ENCODE data around the gene RIN3. TPM values are rescaled to one million over a fixed set of nuclear protein-coding genes. Genes with fewer than 3 reads are reported as not detected.

The RIN3 gene
- total RNA-seq, 1 donor from 2014 or later: 2.9 TPM

GRCh38 chr14:92655419-92656201 lies 142.0 kb downstream of the RIN3 start:
- no peak for TF ChIP-seq CTCF (IDR thresholded peaks at IDR 0.05; ENCODE audit: insufficient read depth, low read length, severe bottlenecking)
- Histone ChIP-seq H3K27me3 (ENCODE audit: control insufficient read depth, insufficient read depth, low read length) (no peaks in the 10 kb centered on the region), H3K36me3 (ENCODE audit: control insufficient read depth, insufficient read depth, low read length) (peaks cover 1% of the 10 kb centered on the region), H3K4me3 (ENCODE audit: low read depth, low read length) (no peak overlapping the region)
- no peak for DNase-seq (ENCODE audit: low read depth)
- peak; percentile 79 for FAIRE-seq

- Histone ChIP-seq H3K36me3 (ENCODE audit: control insufficient read depth, insufficient read depth, low read length) (peaks cover 1% of the 10 kb centered on the region), H3K4me3 (ENCODE audit: low read depth, low read length) (no peak overlapping the region), H3K27me3 (ENCODE audit: control insufficient read depth, insufficient read depth, low read length) (no peaks in the 10 kb centered on the region)
- no peak for DNase-seq (ENCODE audit: low read depth)
- no peak for TF ChIP-seq CTCF (IDR thresholded peaks at IDR 0.05; ENCODE audit: insufficient read depth, low read length, severe bottlenecking)
- no peak for FAIRE-seq
Observed at GRCh38 chr14:92656306-92657081, 142.9 kb downstream of the RIN3 start.

- Histone ChIP-seq H3K27me3 (ENCODE audit: control insufficient read depth, insufficient read depth, low read length) (no peaks in the 10 kb centered on the region), H3K36me3 (ENCODE audit: control insufficient read depth, insufficient read depth, low read length) (peaks cover 1% of the 10 kb centered on the region), H3K4me3 (ENCODE audit: low read depth, low read length) (no peak overlapping the region)
- FAIRE-seq (no peak), DNase-seq (ENCODE audit: low read depth) (no peak)
- TF ChIP-seq CTCF (IDR thresholded peaks at IDR 0.05; ENCODE audit: insufficient read depth, low read length, severe bottlenecking): no peak
Observed at GRCh38 chr14:92657457-92658142, 144.0 kb downstream of the RIN3 start.

DNA sequence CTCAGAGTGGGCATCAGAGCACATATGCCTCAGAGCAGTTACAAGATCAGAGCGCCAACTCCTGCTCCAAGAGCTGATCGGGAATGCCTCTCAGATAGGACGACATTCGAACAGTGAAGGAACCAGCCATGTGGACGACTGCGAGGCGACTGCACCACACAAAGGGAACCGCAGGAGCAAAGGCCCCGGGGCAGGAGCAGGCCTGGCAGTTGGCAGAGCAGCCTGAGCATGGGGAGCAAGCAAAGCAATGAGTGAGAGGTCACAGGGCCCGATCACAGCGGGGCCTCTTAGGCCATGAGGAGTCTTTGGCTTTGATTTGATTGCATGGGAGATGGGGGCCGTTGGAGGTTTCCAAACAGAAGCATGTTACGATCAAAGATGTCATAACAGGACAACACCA lies 144.6 kb downstream of the RIN3 start:
- Histone ChIP-seq H3K36me3 (ENCODE audit: control insufficient read depth, insufficient read depth, low read length) (no peaks in the 10 kb centered on the region), H3K4me3 (ENCODE audit: low read depth, low read length) (no peak overlapping the region), H3K27me3 (ENCODE audit: control insufficient read depth, insufficient read depth, low read length) (no peaks in the 10 kb centered on the region)
- TF ChIP-seq CTCF (IDR thresholded peaks at IDR 0.05; ENCODE audit: insufficient read depth, low read length, severe bottlenecking): no peak
- FAIRE-seq: no peak
- no peak for DNase-seq (ENCODE audit: low read depth)

DNA sequence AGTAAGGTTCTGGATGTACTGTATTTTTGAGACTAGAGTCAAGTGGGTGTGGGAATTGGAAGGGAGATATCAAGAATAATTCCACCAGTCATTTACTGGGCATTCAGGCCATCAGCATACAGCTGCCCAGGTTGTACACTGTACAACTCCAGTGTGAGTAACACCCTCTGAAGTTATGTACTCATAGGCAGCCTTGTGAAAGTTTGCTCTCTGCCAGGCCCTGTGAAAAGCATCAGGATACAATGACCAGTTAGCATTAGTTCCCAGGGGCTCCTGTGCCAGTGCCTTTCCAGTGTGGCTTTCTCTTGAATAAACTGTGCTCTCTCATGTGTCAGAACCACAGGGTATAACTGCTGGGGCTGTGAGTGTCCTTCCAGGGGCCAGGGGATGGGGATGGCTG lies 145.1 kb downstream of the RIN3 start:
- FAIRE-seq: no peak

More for the DNA sequence above, 145.1 kb downstream of the RIN3 start:
- DNase-seq (ENCODE audit: low read depth): peak; percentile 7
- no peaks in the 10 kb centered on the region for H3K27me3 ChIP-seq (ENCODE audit: control insufficient read depth, insufficient read depth, low read length)
- no peak overlapping the region for H3K4me3 ChIP-seq (ENCODE audit: low read depth, low read length)
- H3K36me3 ChIP-seq (ENCODE audit: control insufficient read depth, insufficient read depth, low read length): no peaks in the 10 kb centered on the region
- TF ChIP-seq CTCF (IDR thresholded peaks at IDR 0.05; ENCODE audit: insufficient read depth, low read length, severe bottlenecking): no peak
